NK-92 treated with Interleukin-12 subunit alpha and Interleukin-12 subunit beta, amount 100 ng/mL, for 24 hours (cell line): Measurements from ENCODE around the gene TCAP.
"Not testable (repeated sequence)": the region's sequence is repeated elsewhere in the genome, so short reads cannot be mapped to it uniquely, and the experiment has no call there.

Experiments
- DNase-seq: peaks from one replicate; lab custom pipeline; 2025; lab: John Stamatoyannopoulos, UW

Gene TCAP

GRCh38 chr17:39706383-39706782 lies 41.2 kb downstream of the TCAP start:
- DNase-seq, result no peak

- no peak for DNase-seq
Observed at GRCh38 chr17:39706921-39707337, 41.8 kb downstream of the TCAP start.

- no peak for DNase-seq
Observed at GRCh38 chr17:39709319-39709997, 44.3 kb downstream of the TCAP start.

GRCh38 chr17:39709998-39710964 lies 45.1 kb downstream of the TCAP start:
- no peak for DNase-seq

GRCh38 chr17:39711071-39711470 lies 45.9 kb downstream of the TCAP start:
- DNase-seq, result not testable (repeated sequence)

GRCh38 chr17:39711851-39712250 lies 46.7 kb downstream of the TCAP start:
- no peak for DNase-seq

GRCh38 chr17:39714234-39714633 lies 49.1 kb downstream of the TCAP start:
- no peak for DNase-seq

GRCh38 chr17:39715375-39716072 lies 50.4 kb downstream of the TCAP start:
- DNase-seq, result no peak
